ENCODE data around the gene RTF2. TPM values are rescaled to one million over a fixed set of nuclear protein-coding genes. Genes with fewer than 3 reads are reported as not detected.
A peak's percentile ranks its signal among the peaks of the same experiment; 100 is the strongest.

RTF2 gene, protein sequence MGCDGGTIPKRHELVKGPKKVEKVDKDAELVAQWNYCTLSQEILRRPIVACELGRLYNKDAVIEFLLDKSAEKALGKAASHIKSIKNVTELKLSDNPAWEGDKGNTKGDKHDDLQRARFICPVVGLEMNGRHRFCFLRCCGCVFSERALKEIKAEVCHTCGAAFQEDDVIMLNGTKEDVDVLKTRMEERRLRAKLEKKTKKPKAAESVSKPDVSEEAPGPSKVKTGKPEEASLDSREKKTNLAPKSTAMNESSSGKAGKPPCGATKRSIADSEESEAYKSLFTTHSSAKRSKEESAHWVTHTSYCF
- 92.3 and 96.5 TPM in 2 replicates for total RNA-seq

DNA sequence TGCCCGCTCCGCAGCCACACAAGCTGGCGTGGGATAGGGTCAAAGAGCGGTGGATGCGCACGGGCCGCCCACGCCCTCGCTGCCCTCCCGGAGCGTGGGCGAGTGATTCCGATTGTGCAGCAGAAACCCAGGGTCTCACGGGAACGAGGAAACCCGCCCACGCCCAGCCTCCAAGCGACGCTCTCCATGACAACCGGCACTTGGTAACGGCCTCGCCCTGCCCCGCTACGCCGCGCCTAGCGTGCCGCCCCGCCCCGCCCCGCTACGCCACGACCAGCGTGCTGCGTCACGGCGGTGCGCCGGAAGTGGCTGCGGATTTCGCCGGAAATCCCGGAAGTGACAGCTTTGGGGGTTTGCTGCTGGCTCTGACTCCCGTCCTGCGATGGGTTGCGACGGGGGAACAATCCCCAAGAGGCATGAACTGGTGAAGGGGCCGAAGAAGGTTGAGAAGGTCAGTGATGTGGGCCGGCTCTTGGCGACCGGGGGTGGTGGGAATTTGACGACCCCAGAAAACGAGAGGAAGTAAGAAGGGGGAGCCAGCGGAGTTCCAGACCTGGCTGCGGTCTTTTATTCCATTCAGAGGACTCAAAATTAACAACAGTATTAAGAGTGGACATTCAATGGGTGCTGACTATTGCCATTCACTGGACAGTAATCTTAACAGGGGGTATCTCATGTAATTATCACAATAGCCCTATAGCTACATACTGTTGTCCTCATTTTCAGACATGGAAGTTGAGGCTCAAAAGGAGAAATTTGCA is at the start of gene RTF2:
Gene RTF2, plus strand, starts transcription at position 312 of the 761 bp plus-strand sequence. Its CDS starts 71 bp downstream, at position 383.
- Mint-ChIP-seq H3K9me3 (no peaks in the 10 kb centered on the region), H3K4me3 (peak within 1 kb of the TSS; percentile 98), H3K36me3 (ENCODE audit: low read depth) (peaks cover 13% of the 10 kb centered on the region), H3K27me3 (peaks cover 2% of the 10 kb centered on the region), H3K27ac (peak within 1 kb of the TSS; percentile 99), H3K4me1 (peaks cover 37% of the 10 kb centered on the region)
- peak; percentile 100 for DNase-seq
- intact Hi-C loops (cut with micrococcal nuclease): loop anchor here (1.0 to 5.0 kb wide), 5 partner anchors 8 to 929 kb away; partner anchors contain the start of genes AURKA and CSTF1

DNA sequence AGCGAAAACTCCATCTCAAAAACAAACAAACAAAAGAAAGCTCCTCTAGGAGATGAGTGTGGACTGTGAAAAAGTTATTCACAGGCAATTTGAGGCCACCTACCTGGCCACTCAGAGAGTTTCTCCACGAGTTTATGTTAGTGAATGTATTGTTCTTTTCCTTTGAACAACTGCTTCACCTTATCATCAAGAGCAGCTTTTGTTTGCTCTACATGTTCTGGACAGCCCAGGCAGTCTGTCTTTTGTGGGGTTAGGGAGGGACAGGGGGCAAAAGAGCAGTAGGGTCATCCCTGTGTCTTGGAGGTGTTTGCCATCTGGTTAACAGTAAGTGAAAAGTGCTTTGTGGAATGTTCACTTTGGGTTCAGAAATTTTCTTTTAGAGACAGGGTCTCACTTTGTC is 48.4 kb upstream of the RTF2 start:
- no peak for DNase-seq
- Mint-ChIP-seq H3K27me3 (no peaks in the 10 kb centered on the region), H3K36me3 (ENCODE audit: low read depth) (peaks cover 30% of the 10 kb centered on the region), H3K9me3 (peaks cover 3% of the 10 kb centered on the region), H3K27ac (peak overlapping the region; percentile 41), H3K4me3 (no peak overlapping the region), H3K4me1 (peaks cover 58% of the 10 kb centered on the region)
- intact Hi-C loops (cut with micrococcal nuclease): no loop called here

DNA sequence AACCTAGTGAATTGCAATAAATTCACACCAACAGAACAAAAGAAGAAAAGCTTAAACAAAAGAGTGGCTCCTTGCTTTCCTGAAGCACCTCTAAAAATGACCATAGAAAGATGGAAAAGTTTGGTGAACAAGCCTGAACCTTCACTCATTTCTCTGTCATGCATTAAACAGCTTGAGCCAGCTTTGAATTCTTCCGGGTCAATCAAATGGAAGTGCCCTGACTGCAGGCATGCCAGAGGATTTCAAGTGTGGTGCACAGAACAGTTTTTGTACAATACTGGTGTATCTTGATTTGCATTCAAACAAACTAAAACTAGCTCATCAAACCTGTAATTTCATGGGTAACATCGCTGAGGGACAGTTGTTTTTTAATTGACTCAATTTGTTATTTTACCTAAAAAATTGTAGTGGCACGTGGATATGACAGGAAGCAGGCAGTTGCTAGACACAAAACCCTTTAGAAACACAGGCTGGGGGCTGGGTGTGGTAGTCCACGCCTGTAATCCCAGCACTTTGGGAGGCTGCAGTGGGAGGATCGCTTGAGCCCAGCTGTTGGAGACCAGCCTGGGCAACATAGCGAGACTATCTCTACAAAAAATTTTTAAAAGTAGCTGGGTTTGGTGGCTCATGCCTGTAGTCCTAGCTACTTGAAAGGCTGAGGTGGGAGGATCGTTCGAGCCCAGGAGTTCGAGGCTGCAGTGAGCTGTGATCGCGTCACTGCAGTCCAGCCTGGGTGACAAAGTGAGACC is 47.3 kb upstream of the RTF2 start:
- Mint-ChIP-seq H3K4me3 (no peak overlapping the region), H3K9me3 (peaks cover 3% of the 10 kb centered on the region), H3K27me3 (no peaks in the 10 kb centered on the region), H3K27ac (peak overlapping the region; percentile 68), H3K36me3 (ENCODE audit: low read depth) (peaks cover 32% of the 10 kb centered on the region), H3K4me1 (peaks cover 53% of the 10 kb centered on the region)
- no peak for DNase-seq
- intact Hi-C loops (cut with micrococcal nuclease): no loop called here

DNA sequence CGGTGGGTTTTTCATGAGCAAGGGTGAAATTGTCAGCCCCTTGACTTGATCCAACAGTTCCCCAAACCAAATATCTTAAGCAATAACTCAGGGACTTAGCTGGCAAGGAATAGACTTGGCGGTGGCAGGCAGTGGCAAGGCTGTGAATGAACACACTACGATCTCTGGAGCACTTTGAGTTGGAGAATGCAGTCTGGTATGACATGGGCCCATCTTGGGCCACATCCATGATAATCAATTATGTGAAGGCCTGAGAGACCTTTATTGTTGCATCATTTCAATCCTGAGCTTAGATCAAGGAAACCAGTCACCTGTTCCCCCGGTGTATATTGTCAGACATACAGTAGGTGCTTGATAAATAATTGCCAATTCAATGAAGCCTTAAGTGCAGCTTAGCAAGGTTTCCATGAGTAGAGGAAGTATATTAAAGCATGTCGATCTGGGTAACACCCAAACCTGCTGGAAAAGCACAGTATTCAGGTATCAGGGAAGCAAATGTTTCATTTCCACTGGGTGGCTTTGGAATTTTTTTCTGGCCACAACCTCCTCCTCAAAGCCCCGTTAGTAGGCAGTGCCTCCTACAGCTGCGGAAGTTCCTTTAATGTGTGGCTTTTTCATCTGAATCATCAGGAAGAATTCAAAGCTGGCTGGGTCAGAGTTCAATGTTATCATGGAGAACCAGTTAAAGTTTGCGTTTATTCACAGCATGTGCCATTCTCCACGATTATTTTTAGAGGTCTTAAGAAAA is 46.2 kb upstream of the RTF2 start:
- Mint-ChIP-seq H3K4me3 (peak overlapping the region; percentile 49), H3K36me3 (ENCODE audit: low read depth) (peaks cover 29% of the 10 kb centered on the region), H3K27ac (peak overlapping the region; percentile 71), H3K4me1 (peaks cover 48% of the 10 kb centered on the region), H3K9me3 (peaks cover 3% of the 10 kb centered on the region), H3K27me3 (no peaks in the 10 kb centered on the region)
- intact Hi-C loops (cut with micrococcal nuclease): no loop called here
- no peak for DNase-seq

DNA sequence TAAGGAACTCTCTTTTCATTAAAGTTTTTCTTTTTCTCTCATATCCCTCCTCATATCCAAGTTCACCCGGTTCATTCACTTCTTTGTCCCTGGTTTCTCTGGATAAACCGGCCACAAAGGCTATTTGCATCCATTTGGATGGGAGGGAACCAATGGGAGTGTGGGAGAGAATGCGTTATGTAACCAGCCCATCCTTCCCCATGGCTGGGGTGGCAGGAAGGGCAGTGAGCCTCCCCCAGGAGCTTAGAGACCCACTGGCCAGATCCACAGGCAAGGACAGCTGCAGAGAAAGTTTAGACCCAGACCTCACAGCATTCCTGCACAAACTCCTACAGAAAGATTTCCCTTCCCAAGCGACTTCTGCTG is 45.6 kb upstream of the RTF2 start:
- Mint-ChIP-seq H3K4me1 (peaks cover 49% of the 10 kb centered on the region), H3K36me3 (ENCODE audit: low read depth) (peaks cover 26% of the 10 kb centered on the region), H3K4me3 (peak overlapping the region; percentile 49), H3K27me3 (no peaks in the 10 kb centered on the region), H3K27ac (peak overlapping the region; percentile 71), H3K9me3 (peaks cover 3% of the 10 kb centered on the region)
- intact Hi-C loops (cut with micrococcal nuclease): no loop called here
- DNase-seq: no peak

DNA sequence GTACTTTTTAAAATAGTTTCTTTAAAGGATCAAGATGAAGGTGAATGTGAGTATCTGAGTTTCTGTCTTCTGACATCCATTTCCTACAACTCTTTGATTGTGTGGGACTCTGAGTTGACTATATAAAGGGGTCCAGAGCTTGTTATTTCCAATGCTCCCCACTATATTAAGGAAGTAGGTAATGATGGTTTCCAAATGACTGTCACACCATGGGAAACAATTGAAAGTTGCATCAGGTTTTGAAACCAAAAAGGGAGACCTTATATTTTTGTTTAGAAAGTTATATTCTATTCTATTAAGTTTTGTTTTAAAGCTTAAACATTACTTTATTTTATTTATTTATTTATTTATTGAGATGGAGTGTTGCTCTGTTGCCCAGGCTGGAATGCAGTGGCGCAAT is 45.2 kb upstream of the RTF2 start:
- Mint-ChIP-seq H3K36me3 (ENCODE audit: low read depth) (peaks cover 24% of the 10 kb centered on the region), H3K27ac (no peak overlapping the region), H3K4me1 (peaks cover 49% of the 10 kb centered on the region), H3K9me3 (peaks cover 3% of the 10 kb centered on the region), H3K4me3 (no peak overlapping the region), H3K27me3 (no peaks in the 10 kb centered on the region)
- no peak for DNase-seq
- intact Hi-C loops (cut with micrococcal nuclease): no loop called here

DNA sequence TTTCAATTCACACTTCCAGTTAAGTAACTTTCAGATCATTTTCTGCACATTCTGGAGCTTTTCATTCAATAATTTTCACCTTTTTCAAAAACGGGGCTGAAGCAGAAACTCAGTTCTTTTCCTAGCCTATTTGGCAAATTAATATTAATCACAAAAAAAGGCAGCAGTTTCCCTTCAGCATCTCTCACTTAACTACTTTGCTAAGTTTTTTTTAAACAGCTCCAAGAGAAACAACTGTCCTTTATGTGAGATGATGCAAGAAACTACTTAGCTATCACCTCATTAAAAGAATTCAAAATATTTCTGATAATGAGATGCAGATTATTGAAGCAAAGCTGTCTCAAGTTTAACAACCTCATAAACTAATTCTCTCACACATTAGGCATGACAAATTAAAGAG is 44.5 kb upstream of the RTF2 start:
- Mint-ChIP-seq H3K27ac (no peak overlapping the region), H3K9me3 (peaks cover 3% of the 10 kb centered on the region), H3K4me1 (peaks cover 51% of the 10 kb centered on the region), H3K4me3 (no peak overlapping the region), H3K36me3 (ENCODE audit: low read depth) (peaks cover 22% of the 10 kb centered on the region), H3K27me3 (no peaks in the 10 kb centered on the region)
- intact Hi-C loops (cut with micrococcal nuclease): no loop called here
- DNase-seq: no peak

DNA sequence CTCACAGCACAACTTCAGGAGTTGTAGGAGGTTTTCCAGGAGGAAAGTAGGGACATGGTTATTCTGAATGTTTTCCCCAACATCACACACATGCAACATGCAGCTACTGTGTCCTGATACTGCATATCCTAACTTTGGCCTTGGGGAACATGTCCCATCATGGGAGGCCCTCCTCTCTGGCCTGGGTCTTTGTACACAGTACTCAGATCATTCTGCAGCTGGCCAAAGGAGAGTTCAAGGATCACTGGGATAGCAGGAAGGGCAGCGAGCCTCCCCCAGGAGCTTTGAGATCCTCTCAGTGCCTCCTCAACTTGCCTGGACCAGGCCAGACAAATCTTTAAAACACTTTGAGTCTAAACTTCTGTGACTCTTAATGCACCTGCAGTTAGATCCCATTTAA is 43.5 kb upstream of the RTF2 start:
- DNase-seq: no peak
- peaks cover 11% of the 10 kb centered on the region for H3K9me3 Mint-ChIP-seq
- no peak overlapping the region for H3K27ac Mint-ChIP-seq
- peaks cover 27% of the 10 kb centered on the region for H3K36me3 Mint-ChIP-seq (ENCODE audit: low read depth)
- H3K27me3 Mint-ChIP-seq: no peaks in the 10 kb centered on the region
- no peak overlapping the region for H3K4me3 Mint-ChIP-seq
- intact Hi-C loops (cut with micrococcal nuclease): no loop called here
- peaks cover 57% of the 10 kb centered on the region for H3K4me1 Mint-ChIP-seq

DNA sequence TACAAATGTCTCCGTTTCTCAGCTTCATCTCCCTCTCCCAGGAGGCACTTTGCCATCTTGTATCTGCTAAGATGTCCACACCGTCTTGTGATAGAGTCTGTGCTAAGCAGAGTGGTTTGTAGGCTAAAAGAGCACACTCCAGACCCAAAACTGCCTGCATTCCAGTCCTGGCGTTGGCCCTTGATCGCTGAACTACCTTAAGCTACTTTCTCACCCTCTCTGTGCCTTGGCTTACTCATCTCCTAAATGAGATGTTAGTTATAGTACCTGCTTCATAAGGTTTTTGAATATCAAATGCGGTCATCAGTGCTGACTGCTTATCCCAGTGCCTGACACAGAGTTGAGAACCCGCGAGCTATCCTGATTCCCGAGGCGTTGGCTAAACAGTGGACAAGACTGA is 42.4 kb upstream of the RTF2 start:
- intact Hi-C loops (cut with micrococcal nuclease): no loop called here
- Mint-ChIP-seq H3K4me1 (peaks cover 61% of the 10 kb centered on the region), H3K27me3 (no peaks in the 10 kb centered on the region), H3K4me3 (no peak overlapping the region), H3K9me3 (peaks cover 11% of the 10 kb centered on the region), H3K27ac (no peak overlapping the region), H3K36me3 (ENCODE audit: low read depth) (peaks cover 24% of the 10 kb centered on the region)
- DNase-seq: no peak

DNA sequence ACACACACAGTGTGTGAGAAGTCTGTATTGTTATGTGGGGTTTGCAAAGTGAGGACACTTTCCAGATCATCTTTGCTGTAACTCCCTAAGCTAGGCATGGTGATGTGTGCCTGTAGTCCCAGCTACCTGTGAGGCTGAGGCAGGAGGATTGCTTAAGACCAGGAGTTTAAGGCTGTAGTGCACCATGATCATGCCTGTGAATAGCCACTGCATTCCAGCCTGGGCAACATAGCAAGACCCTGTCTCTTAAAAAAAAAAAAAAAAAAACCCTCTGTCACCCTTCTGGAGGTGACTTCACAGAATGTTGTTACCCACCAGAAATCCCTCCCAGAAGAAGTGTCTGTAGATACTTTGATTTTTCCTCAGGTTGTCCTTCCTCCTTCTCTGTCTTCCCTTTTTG is 41.5 kb upstream of the RTF2 start:
- Mint-ChIP-seq H3K4me3 (no peak overlapping the region), H3K9me3 (peaks cover 11% of the 10 kb centered on the region), H3K27ac (no peak overlapping the region), H3K4me1 (peaks cover 55% of the 10 kb centered on the region), H3K27me3 (no peaks in the 10 kb centered on the region), H3K36me3 (ENCODE audit: low read depth) (peaks cover 20% of the 10 kb centered on the region)
- intact Hi-C loops (cut with micrococcal nuclease): no loop called here
- DNase-seq: no peak

DNA sequence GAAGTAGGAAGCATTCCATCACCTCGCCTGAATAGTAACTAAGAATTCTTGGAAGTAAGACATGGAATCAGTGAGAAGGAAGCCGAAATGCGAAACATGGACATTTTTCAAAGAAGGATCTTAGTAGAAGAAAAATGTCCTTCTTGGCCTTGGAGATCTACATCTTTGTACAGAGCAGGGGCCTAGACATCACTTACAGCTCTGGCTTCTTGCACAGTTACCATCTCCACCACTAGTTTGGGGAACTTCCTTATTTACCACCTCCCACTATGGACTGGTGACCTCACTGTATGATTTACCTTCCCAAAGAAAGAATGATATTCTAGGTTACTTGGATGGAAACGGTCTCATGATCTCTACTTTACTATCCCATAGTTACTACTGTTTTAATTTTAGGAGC is 40.6 kb upstream of the RTF2 start:
- DNase-seq: no peak
- Mint-ChIP-seq H3K9me3 (peaks cover 9% of the 10 kb centered on the region), H3K36me3 (ENCODE audit: low read depth) (peaks cover 16% of the 10 kb centered on the region), H3K4me1 (peaks cover 46% of the 10 kb centered on the region), H3K4me3 (no peak overlapping the region), H3K27me3 (no peaks in the 10 kb centered on the region), H3K27ac (peak overlapping the region; percentile 67)
- intact Hi-C loops (cut with micrococcal nuclease): no loop called here

DNA sequence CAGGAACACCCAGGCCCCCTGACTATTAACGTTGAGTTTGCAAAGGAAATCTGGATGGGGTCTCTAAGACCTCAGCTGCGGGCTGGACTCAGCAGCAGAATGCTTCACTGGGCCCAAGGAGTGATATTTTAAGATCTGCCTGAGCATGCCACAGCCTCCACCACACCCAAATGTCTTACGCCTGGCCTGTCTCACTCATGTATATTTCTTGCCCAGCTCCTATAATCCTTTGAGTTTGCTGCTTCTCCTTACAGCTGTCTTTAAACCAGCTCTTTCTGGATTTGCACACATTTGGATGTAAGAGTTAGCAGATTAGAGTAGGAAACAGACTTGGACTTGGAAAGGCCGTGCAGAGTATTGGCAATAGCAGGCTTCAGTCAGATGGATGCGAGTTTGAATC is 40.0 kb upstream of the RTF2 start:
- no peak overlapping the region for H3K27ac Mint-ChIP-seq
- H3K36me3 Mint-ChIP-seq (ENCODE audit: low read depth): peaks cover 13% of the 10 kb centered on the region
- DNase-seq: no peak
- H3K4me1 Mint-ChIP-seq: peaks cover 47% of the 10 kb centered on the region
- peaks cover 15% of the 10 kb centered on the region for H3K9me3 Mint-ChIP-seq
- intact Hi-C loops (cut with micrococcal nuclease): no loop called here
- H3K4me3 Mint-ChIP-seq: no peak overlapping the region
- no peaks in the 10 kb centered on the region for H3K27me3 Mint-ChIP-seq

DNA sequence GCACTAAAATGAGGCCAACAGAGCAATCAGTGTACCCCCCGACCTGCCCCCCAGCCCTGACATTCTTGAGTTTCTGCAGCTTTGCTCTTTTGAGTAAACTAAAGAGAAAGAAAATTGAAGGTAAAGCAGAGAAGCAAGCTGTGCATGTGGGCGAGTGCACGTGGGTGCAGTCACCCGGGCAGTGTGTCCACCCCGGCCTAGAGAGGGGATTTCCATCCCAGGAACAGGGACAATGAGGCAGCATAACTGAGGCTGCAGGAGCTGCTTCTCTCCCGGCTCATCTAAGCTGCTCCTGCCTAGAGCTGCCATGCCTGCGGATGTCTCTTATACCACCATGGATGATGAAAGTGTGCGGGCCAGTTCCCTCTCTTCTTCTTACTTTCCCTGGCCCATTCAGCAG is 39.5 kb upstream of the RTF2 start:
- Mint-ChIP-seq H3K4me1 (peaks cover 51% of the 10 kb centered on the region), H3K27ac (peak overlapping the region; percentile 84), H3K9me3 (peaks cover 15% of the 10 kb centered on the region), H3K4me3 (peak overlapping the region; percentile 60), H3K36me3 (ENCODE audit: low read depth) (peaks cover 13% of the 10 kb centered on the region), H3K27me3 (no peaks in the 10 kb centered on the region)
- DNase-seq: no peak
- intact Hi-C loops (cut with micrococcal nuclease): no loop called here
